Suprapubic skin (tissue), 4 donors: Measurements from ENCODE around the gene EGLN1. TPM values are rescaled to one million over a fixed set of nuclear protein-coding genes. Genes with fewer than 3 reads are reported as not detected.

Experiments
- DNase-seq, 2 donors: peaks; one replicate each; pipeline ENCODE4 v3.0.0-alpha.2; 2019; ENCODE audit warnings: low spot score in 2 of 2
- H3K27ac ChIP-seq: fragments of 200-600 bp; sonication (generic); one replicate; pipeline ENCODE4 v1.5.1; 2019
- H3K27me3 ChIP-seq: fragments of 200-600 bp; sonication (generic); one replicate; pipeline ENCODE4 v1.5.1; 2019
- H3K36me3 ChIP-seq: fragments of 200-600 bp; sonication (generic); one replicate; pipeline ENCODE4 v1.5.1; 2019
- H3K4me1 ChIP-seq: fragments of 200-600 bp; sonication (generic); one replicate; pipeline ENCODE4 v1.5.1; 2019
- H3K4me3 ChIP-seq: fragments of 200-600 bp; sonication (generic); one replicate; pipeline ENCODE4 v1.5.1; 2019; ENCODE audit warnings: mild to moderate bottlenecking
- H3K9me3 ChIP-seq: fragments of 200-600 bp; sonication (generic); one replicate; pipeline ENCODE4 v1.5.1; 2019
- EP300 ChIP-seq: sonication (generic); formaldehyde crosslinking; IDR thresholded peaks from one replicate; pipeline ENCODE4 v1.6.1; 2017; ENCODE audit warnings: antibody characterized with exemption
- POLR2A ChIP-seq, 2 donors: fragments of 450-650 bp; IDR thresholded peaks; one replicate each; pipeline ENCODE4 v1.6.1; 2017; ENCODE audit warnings: antibody characterized with exemption in 2 of 2, mild to moderate bottlenecking in 2 of 2, moderate library complexity in 2 of 2
- POLR2AphosphoS5 ChIP-seq, 3 donors: sonication (generic); formaldehyde crosslinking; IDR thresholded peaks; one replicate each; pipeline ENCODE4 v1.6.1; 2017; ENCODE audit warnings: antibody characterized with exemption in 3 of 3
- WGBS: methylation state at CpG from one replicate; pipeline ENCODE4 v1.1.5; 2018; 5-methylcytosine and 5-hydroxymethylcytosine counted together
- total RNA-seq, 4 donors: library from RNA; depleted of rRNA; stranded (reverse); fragments of >200 nt; gene quantifications; one replicate each; pipeline ENCODE4 v1.1.0, GENCODE V29; 2016
- TF ChIP-seq, protein P1 (sequence below), 2 donors: fragments of 200-600 bp in 1 of 2; fragments of 450-650 bp in 1 of 2; sonication (generic) in 1 of 2; IDR thresholded peaks; one replicate each; pipeline ENCODE4 v1.5.1; 2016 to 2019; ENCODE audit warnings: antibody characterized with exemption in 2 of 2, mild to moderate bottlenecking in 1 of 2, moderate library complexity in 1 of 2

The EGLN1 gene
- total RNA-seq, 4 donors from 2014 or later = 33.8 to 44.5 (median 39.4) TPM

DNA sequence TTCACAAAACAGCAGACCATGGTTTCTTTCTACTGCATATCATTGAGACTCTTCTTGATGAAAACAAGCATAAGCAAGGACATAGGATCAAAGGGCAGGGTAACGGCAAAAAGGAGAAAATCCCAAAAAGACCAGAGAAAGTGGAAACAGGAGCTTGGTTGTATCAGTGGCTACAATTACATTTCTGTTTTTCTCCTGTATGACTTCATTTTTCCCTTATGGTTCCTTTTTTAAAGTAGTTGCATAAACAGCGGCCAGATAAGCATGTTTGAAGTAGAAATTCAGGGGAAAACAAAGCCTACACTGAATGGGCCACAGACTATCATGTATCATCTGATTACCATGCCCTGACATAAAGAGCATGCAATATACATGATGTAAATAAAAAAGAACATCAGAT, 4.6 kb downstream of the EGLN1 start:
- peak overlapping the region; percentile 84 for H3K4me3 ChIP-seq
- peaks cover 53% of the 10 kb centered on the region for H3K4me1 ChIP-seq
- 57% methylated on average over 2 of the region's 2 CpGs for WGBS
- no peaks in the 10 kb centered on the region for H3K9me3 ChIP-seq
- H3K36me3 ChIP-seq = no peaks in the 10 kb centered on the region
- H3K27ac ChIP-seq = no peak overlapping the region
- H3K27me3 ChIP-seq = no peaks in the 10 kb centered on the region
- no peak for DNase-seq
- TF ChIP-seq EP300 (no peak), POLR2AphosphoS5 (IDR thresholded peaks at IDR 0.05) (no peak), POLR2A (IDR thresholded peaks at IDR 0.05) (no peak)
- TF ChIP-seq, protein P1, sequence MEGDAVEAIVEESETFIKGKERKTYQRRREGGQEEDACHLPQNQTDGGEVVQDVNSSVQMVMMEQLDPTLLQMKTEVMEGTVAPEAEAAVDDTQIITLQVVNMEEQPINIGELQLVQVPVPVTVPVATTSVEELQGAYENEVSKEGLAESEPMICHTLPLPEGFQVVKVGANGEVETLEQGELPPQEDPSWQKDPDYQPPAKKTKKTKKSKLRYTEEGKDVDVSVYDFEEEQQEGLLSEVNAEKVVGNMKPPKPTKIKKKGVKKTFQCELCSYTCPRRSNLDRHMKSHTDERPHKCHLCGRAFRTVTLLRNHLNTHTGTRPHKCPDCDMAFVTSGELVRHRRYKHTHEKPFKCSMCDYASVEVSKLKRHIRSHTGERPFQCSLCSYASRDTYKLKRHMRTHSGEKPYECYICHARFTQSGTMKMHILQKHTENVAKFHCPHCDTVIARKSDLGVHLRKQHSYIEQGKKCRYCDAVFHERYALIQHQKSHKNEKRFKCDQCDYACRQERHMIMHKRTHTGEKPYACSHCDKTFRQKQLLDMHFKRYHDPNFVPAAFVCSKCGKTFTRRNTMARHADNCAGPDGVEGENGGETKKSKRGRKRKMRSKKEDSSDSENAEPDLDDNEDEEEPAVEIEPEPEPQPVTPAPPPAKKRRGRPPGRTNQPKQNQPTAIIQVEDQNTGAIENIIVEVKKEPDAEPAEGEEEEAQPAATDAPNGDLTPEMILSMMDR (IDR thresholded peaks at IDR 0.05) = no peak

DNA sequence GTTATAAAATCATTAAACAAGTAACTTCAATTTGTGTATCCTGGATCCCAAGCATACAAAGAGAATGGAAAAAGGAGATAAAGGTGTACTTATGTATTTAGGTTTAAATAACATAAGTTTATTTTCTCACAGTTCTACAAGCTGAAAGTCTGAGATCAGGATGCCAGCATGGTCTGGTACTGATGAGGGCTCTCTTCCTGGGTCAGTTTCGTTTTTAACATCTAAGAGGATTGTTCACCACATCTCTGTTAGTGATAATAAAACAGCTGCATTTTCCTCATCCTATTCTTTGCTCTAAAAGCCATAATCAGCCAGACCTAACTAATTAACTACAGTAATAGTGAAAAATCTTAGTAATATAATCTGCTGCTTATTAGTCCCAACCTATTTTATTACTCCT, 5.2 kb downstream of the EGLN1 start:
- Histone ChIP-seq H3K9me3 (no peaks in the 10 kb centered on the region), H3K27me3 (no peaks in the 10 kb centered on the region), H3K4me3 (peak overlapping the region; percentile 84), H3K4me1 (peaks cover 53% of the 10 kb centered on the region), H3K36me3 (no peaks in the 10 kb centered on the region), H3K27ac (no peak overlapping the region)
- TF ChIP-seq POLR2A (IDR thresholded peaks at IDR 0.05) (no peak), POLR2AphosphoS5 (IDR thresholded peaks at IDR 0.05) (no peak), EP300 (no peak)
- TF ChIP-seq, protein P1 (IDR thresholded peaks at IDR 0.05) = no peak
- DNase-seq = no peak
- WGBS = 26% methylated on average over 1 of the region's 1 CpG

GRCh38 chr1:231415018-231415583, 7.0 kb downstream of the EGLN1 start:
- no peak for TF ChIP-seq POLR2A (IDR thresholded peaks at IDR 0.05)
- TF ChIP-seq, protein P1 (IDR thresholded peaks at IDR 0.05) = no peak
- no peak for TF ChIP-seq EP300
- TF ChIP-seq POLR2AphosphoS5 (IDR thresholded peaks at IDR 0.05) = no peak
- no peak overlapping the region for H3K4me3 ChIP-seq
- H3K36me3 ChIP-seq = no peaks in the 10 kb centered on the region
- 63% methylated on average over 5 of the region's 5 CpGs for WGBS
- DNase-seq = no peak
- H3K27ac ChIP-seq = no peak overlapping the region
- no peaks in the 10 kb centered on the region for H3K27me3 ChIP-seq
- peaks cover 59% of the 10 kb centered on the region for H3K4me1 ChIP-seq
- no peaks in the 10 kb centered on the region for H3K9me3 ChIP-seq

GRCh38 chr1:231414260-231415016, 7.6 kb downstream of the EGLN1 start:
- no peak overlapping the region for H3K4me3 ChIP-seq
- no peak overlapping the region for H3K27ac ChIP-seq
- TF ChIP-seq, protein P1 (IDR thresholded peaks at IDR 0.05) = no peak
- TF ChIP-seq EP300 = no peak
- TF ChIP-seq POLR2A (IDR thresholded peaks at IDR 0.05) = no peak
- no peak for TF ChIP-seq POLR2AphosphoS5 (IDR thresholded peaks at IDR 0.05)
- H3K36me3 ChIP-seq = no peaks in the 10 kb centered on the region
- H3K27me3 ChIP-seq = no peaks in the 10 kb centered on the region
- no peaks in the 10 kb centered on the region for H3K9me3 ChIP-seq
- H3K4me1 ChIP-seq = peaks cover 59% of the 10 kb centered on the region
- WGBS = 67% methylated on average over 7 of the region's 7 CpGs
- no peak for DNase-seq

GRCh38 chr1:231413749-231414082, 8.4 kb downstream of the EGLN1 start:
- Histone ChIP-seq H3K9me3 (no peaks in the 10 kb centered on the region), H3K4me1 (peaks cover 59% of the 10 kb centered on the region), H3K36me3 (no peaks in the 10 kb centered on the region), H3K27ac (no peak overlapping the region), H3K27me3 (no peaks in the 10 kb centered on the region), H3K4me3 (no peak overlapping the region)
- TF ChIP-seq POLR2A (IDR thresholded peaks at IDR 0.05) (no peak), POLR2AphosphoS5 (IDR thresholded peaks at IDR 0.05) (no peak), EP300 (no peak)
- TF ChIP-seq, protein P1 (IDR thresholded peaks at IDR 0.05) = no peak
- WGBS = 88% methylated on average over 2 of the region's 2 CpGs
- DNase-seq = no peak
